ENCODE data around the gene AOAH. TPM values are rescaled to one million over a fixed set of nuclear protein-coding genes. Genes with fewer than 3 reads are reported as not detected.

AOAH gene
- total and polyA plus RNA-seq, 9 of the 15 experiments (the other 6 are each of a cell fraction or from before 2014, with no cell fraction given), result not detected

- TF ChIP-seq ZBTB40 (IDR thresholded peaks at IDR 0.05), result no peak
- no peak for TF ChIP-seq ZBTB40 (CRISPR knock-in tag; IDR thresholded peaks at IDR 0.05)
- TF ChIP-seq ZNF639 (CRISPR knock-in tag; conservative IDR thresholded peaks at IDR 0.05 in 1 of 2, IDR thresholded peaks at IDR 0.05 in 1 of 2), result 0 out of 4 replicates have a peak, but pooled peaks of 1 of the 2 experiments have one; percentile 30
- TF ChIP-seq PRDM10 (IDR thresholded peaks at IDR 0.05; ENCODE audit: partially characterized antibody), result peak; percentile 6
These were observed 22.1 kb upstream of the AOAH start (continued) for GRCh38 chr7:36746347-36746746.
